Stomach (tissue), 9 donors: ENCODE data around the gene XCL1. TPM values are rescaled to one million over a fixed set of nuclear protein-coding genes. Genes with fewer than 3 reads are reported as not detected.

ENCODE experiments used
- DNase-seq, 2 donors: peaks; one replicate each; pipeline versions ENCODE4 v3.0.0 to v3.0.0-alpha.2; 2013 to 2019
- H3K27ac ChIP-seq, 5 donors: fragments of 200-600 bp in 4 of 5; sonication (generic) in 4 of 5; one replicate each; pipeline ENCODE4 v1.5.1; 2013 to 2019; ENCODE audit warnings: mild to moderate bottlenecking in 1 of 5, moderate library complexity in 1 of 5
- H3K27me3 ChIP-seq, 3 donors: fragments of 200-600 bp; sonication (generic); one replicate each; pipeline ENCODE4 v1.5.1; 2017 to 2019; ENCODE audit warnings: mixed run types in 1 of 3
- H3K36me3 ChIP-seq, 4 donors: fragments of 200-600 bp; sonication (generic); 1 replicate in 3 of 4; 2 replicates in 1 of 4; pipeline ENCODE4 v1.5.1; 2016 to 2019
- H3K4me1 ChIP-seq, 4 donors: fragments of 200-600 bp; sonication (generic); one replicate each; pipeline ENCODE4 v1.5.1; 2016 to 2019
- H3K4me3 ChIP-seq, 4 donors: fragments of 200-600 bp; sonication (generic) in 3 of 4; one replicate each; pipeline ENCODE4 v1.5.1; 2016 to 2019; ENCODE audit warnings: mild to moderate bottlenecking in 1 of 4
- H3K9me3 ChIP-seq, 4 donors: fragments of 200-600 bp; sonication (generic); one replicate each; pipeline ENCODE4 v1.5.1; 2016 to 2019
- CTCF ChIP-seq, 7 experiments: fragments of 450-650 bp in 4 of 7; fragments of 200-600 bp in 3 of 7; sonication (generic) in 3 of 7; IDR thresholded peaks; one replicate each; pipeline ENCODE4 v1.5.1; 2016 to 2019; ENCODE audit warnings: antibody characterized with exemption in 7 of 7, control low read depth in 2 of 7, mild to moderate bottlenecking in 1 of 7
- EP300 ChIP-seq: sonication (generic); formaldehyde crosslinking; IDR thresholded peaks from one replicate; pipeline ENCODE4 v1.6.1; 2017; ENCODE audit warnings: antibody characterized with exemption
- POLR2A ChIP-seq, 4 donors: fragments of 450-650 bp; IDR thresholded peaks; one replicate each; pipeline ENCODE4 v1.6.1; 2016; ENCODE audit warnings: antibody characterized with exemption in 4 of 4, control low read depth in 2 of 4, mild to moderate bottlenecking in 1 of 4, moderate library complexity in 1 of 4
- POLR2AphosphoS5 ChIP-seq, 3 donors: sonication (generic); formaldehyde crosslinking; IDR thresholded peaks; one replicate each; pipeline ENCODE4 v1.6.1; 2016; ENCODE audit warnings: antibody characterized with exemption in 3 of 3
- WGBS, 5 donors: extraction: QIAGEN DNeasy Blood & Tissue Kit in 3 of 5; methylation state at CpG; one replicate each; pipeline versions ENCODE4 v1.1.5 to v1.1.7; 2013 to 2018; 5-methylcytosine and 5-hydroxymethylcytosine counted together
- intact Hi-C: fragments of 100-400 bp; cut with DNase I; formaldehyde crosslinking; loops from one replicate; pipeline ENCODE4 v1.15.1; 2023; ENCODE audit warnings: low total_unique reads
- polyA plus RNA-seq, 3 donors: library from polyadenylated mRNA; stranded (reverse); fragments of 200-250 nt; gene quantifications; one replicate each; pipeline ENCODE4 v1.2.3, GENCODE V29; 2013
- total RNA-seq, 5 donors: library from RNA; depleted of rRNA; stranded (reverse); fragments of >200 nt; gene quantifications; one replicate each; pipeline versions ENCODE4 v1.1.0 to v1.2.3, GENCODE V29; 2014 to 2016
- donor health status: healthy with polysubstance abuse.
- donor health status: Bipolar disorder and iron deficiency.
- donor health status: healthy.

XCL1 gene
- total and polyA plus RNA-seq, 8 donors, result 0.23 TPM; not detected in 7

DNA sequence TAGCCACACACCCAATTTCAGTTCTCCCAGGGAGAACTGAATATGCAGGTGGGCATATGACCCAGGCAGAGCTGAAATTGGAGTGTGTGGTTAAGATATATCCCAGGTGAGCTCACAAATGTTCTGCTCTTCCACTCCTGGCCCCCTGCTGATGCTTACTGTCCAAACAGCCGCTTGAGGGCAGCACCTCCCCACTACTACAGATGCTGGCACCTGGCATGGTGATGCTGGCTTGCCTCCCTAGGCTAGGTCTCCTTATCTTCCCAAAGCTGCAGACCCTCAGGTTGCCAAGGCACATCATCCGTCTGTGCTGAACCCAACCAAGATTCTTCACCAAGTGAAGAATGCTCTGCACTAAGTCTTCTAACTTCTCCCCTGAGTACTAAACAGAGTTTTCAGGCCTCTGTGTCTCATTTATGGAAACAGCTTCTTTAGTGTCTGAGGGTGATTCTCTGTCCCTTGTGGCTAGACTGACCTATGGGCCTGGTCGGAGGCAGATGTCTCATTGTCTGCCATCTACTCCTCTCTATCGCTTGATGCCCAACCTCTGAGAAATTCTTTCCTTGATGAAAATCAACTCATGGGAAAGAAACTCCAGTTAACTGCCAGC lies 27.2 kb downstream of the XCL1 start:
- no peak overlapping the region for H3K27ac ChIP-seq
- intact Hi-C loops, result loop anchor here (10.0 kb wide), 1 partner anchor 741 kb away; no protein-coding TSS in a partner anchor

DNA sequence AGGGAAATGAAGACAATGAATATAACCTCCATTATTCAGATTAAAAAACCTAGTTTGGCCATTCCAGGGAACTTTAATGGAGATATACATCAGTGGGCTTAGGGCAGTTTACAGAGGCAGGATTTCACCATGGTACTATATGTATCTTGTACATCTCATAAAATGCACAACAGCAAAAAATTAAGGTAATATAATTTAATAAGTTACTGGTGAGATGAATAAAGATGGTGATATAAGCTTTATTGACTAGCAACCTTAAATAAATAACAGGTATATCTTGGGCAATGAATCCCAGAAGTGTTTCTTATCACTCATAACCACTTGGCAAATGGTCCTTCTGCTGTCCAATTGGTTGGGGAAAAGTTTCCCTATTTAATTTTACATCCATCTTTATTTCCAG lies 29.0 kb downstream of the XCL1 start:
- no peak for TF ChIP-seq CTCF (IDR thresholded peaks at IDR 0.05)
- TF ChIP-seq POLR2AphosphoS5 (IDR thresholded peaks at IDR 0.05), result no peak
- TF ChIP-seq POLR2A (IDR thresholded peaks at IDR 0.05), result no peak
- TF ChIP-seq EP300, result no peak
- DNase-seq, result no peak
- intact Hi-C loops, result loop anchor here (10.0 kb wide), 1 partner anchor 739 kb away; no protein-coding TSS in a partner anchor
- Histone ChIP-seq H3K36me3 (no peaks in the 10 kb centered on the region), H3K27ac (no peak overlapping the region), H3K4me3 (no peak overlapping the region), H3K27me3 (no peaks in the 10 kb centered on the region), H3K4me1 (peaks cover 0 to 45% (median 20%) of the 10 kb centered on the region in 4 donors), H3K9me3 (no peaks in the 10 kb centered on the region)

More for the DNA sequence above, 27.2 kb downstream of the XCL1 start:
- TF ChIP-seq POLR2A (IDR thresholded peaks at IDR 0.05), result no peak
- TF ChIP-seq POLR2AphosphoS5 (IDR thresholded peaks at IDR 0.05), result peak in 1 of 3 donors; percentile 44
- peak in 5 of 7 experiments; percentile 72 to 84 (median 75) for TF ChIP-seq CTCF (IDR thresholded peaks at IDR 0.05)
- no peak for TF ChIP-seq EP300
- 30 to 44% (median 33%) methylated on average over 3 to 4 of the region's 4 CpGs for WGBS, 5 donors
- no peak overlapping the region for H3K4me3 ChIP-seq
- no peaks in the 10 kb centered on the region for H3K9me3 ChIP-seq
- no peaks in the 10 kb centered on the region for H3K27me3 ChIP-seq
- no peaks in the 10 kb centered on the region for H3K36me3 ChIP-seq
- DNase-seq, result peak; percentile 83 to 93
- peaks cover 0 to 32% (median 9%) of the 10 kb centered on the region in 4 donors for H3K4me1 ChIP-seq

GRCh38 chr1:168606096-168606495 lies 29.7 kb downstream of the XCL1 start:
- intact Hi-C loops, result loop anchor here (10.0 kb wide), 1 partner anchor 739 kb away; no protein-coding TSS in a partner anchor
- Histone ChIP-seq H3K36me3 (no peaks in the 10 kb centered on the region), H3K27me3 (no peaks in the 10 kb centered on the region), H3K4me3 (no peak overlapping the region), H3K27ac (no peak overlapping the region), H3K9me3 (no peaks in the 10 kb centered on the region), H3K4me1 (peaks cover 0 to 45% (median 20%) of the 10 kb centered on the region in 4 donors)
- DNase-seq, result no peak
- no peak for TF ChIP-seq EP300
- no peak for TF ChIP-seq POLR2A (IDR thresholded peaks at IDR 0.05)
- TF ChIP-seq POLR2AphosphoS5 (IDR thresholded peaks at IDR 0.05), result no peak
- no peak for TF ChIP-seq CTCF (IDR thresholded peaks at IDR 0.05)

- peak overlapping the region in 4 of 5 donors; percentile 42 to 61 (median 50) for H3K27ac ChIP-seq
- no peak for DNase-seq
- H3K36me3 ChIP-seq, result no peaks in the 10 kb centered on the region
- peaks cover 0 to 45% (median 21%) of the 10 kb centered on the region in 4 donors for H3K4me1 ChIP-seq
- intact Hi-C loops, result loop anchor here (10.0 kb wide), 1 partner anchor 737 kb away; no protein-coding TSS in a partner anchor
- no peaks in the 10 kb centered on the region for H3K9me3 ChIP-seq
- TF ChIP-seq POLR2AphosphoS5 (IDR thresholded peaks at IDR 0.05) (peak in 1 of 3 donors; percentile 12), POLR2A (IDR thresholded peaks at IDR 0.05) (no peak)
- H3K27me3 ChIP-seq, result no peaks in the 10 kb centered on the region
- H3K4me3 ChIP-seq, result no peak overlapping the region
- 43 to 69% (median 59%) methylated on average over 3 of the region's 3 CpGs for WGBS, 5 donors
Observed at GRCh38 chr1:168607872-168608428, 31.5 kb downstream of the XCL1 start.
